Neural cell (in vitro differentiated cells): Measurements from ENCODE around the gene DEF6. TPM values are rescaled to one million over a fixed set of nuclear protein-coding genes. Genes with fewer than 3 reads are reported as not detected.

ENCODE experiments used
- H2AFZ ChIP-seq: fragments of 200-600, 300-800 bp; sonication (generic), shearing (Covaris generic); 2 replicates; pipeline ENCODE4 v1.6.0; 2014; ENCODE audit warnings: low read depth, mild to moderate bottlenecking, antibody characterized with exemption, low read length, moderate library complexity
- H3F3A ChIP-seq: fragments of 200-600 bp; shearing (Covaris generic); 2 replicates; pipeline ENCODE4 v1.6.1; 2016; ENCODE audit warnings: mild to moderate bottlenecking, moderate library complexity, mixed read lengths, antibody characterized with exemption, low read length; ENCODE audit not compliant: insufficient read depth, poor library complexity, severe bottlenecking
- H3K27ac ChIP-seq: fragments of 200-600, 300-800 bp; sonication (generic), shearing (Covaris generic); 2 replicates; pipeline ENCODE4 v1.5.1; 2014; ENCODE audit warnings: mild to moderate bottlenecking, low read length, moderate library complexity
- H3K27me3 ChIP-seq: fragments of 300-800, 200-600 bp; sonication (generic), shearing (Covaris generic); 2 replicates; pipeline ENCODE4 v1.6.0; 2014; ENCODE audit warnings: mild to moderate bottlenecking, low read depth, low read length, moderate library complexity; ENCODE audit not compliant: insufficient read depth
- H3K36me3 ChIP-seq: fragments of 300-800, 200-600 bp; sonication (generic), shearing (Covaris generic); 2 replicates; pipeline ENCODE4 v1.5.1; 2014; ENCODE audit warnings: mild to moderate bottlenecking, antibody characterized with exemption, low read length, moderate library complexity; ENCODE audit not compliant: insufficient read depth
- H3K4me2 ChIP-seq: fragments of 300-800, 200-600 bp; sonication (generic), shearing (Covaris generic); 2 replicates; pipeline ENCODE4 v1.6.0; 2014; ENCODE audit warnings: mild to moderate bottlenecking, low read length
- H3K4me3 ChIP-seq: fragments of 300-800, 200-600 bp; sonication (generic), shearing (Covaris generic); 2 replicates; pipeline ENCODE4 v1.5.1; 2014; ENCODE audit warnings: mild to moderate bottlenecking, low read length, moderate library complexity
- H3K79me2 ChIP-seq: fragments of 200-600 bp; shearing (Covaris generic); replicated peaks from 2 replicates; pipeline ENCODE4 v1.6.0; 2014; ENCODE audit warnings: mild to moderate bottlenecking, low read length, moderate library complexity; ENCODE audit not compliant: insufficient read depth
- H3K9ac ChIP-seq: fragments of 300-800, 200-600 bp; sonication (generic), shearing (Covaris generic); 2 replicates; pipeline ENCODE4 v1.6.1; 2016; ENCODE audit warnings: mild to moderate bottlenecking, low read length, mixed read lengths
- H3K9me2 ChIP-seq: fragments of 200-600 bp; shearing (Covaris generic); 2 replicates; pipeline ENCODE4 v1.6.1; 2016; ENCODE audit warnings: mild to moderate bottlenecking, low read length, mixed read lengths; ENCODE audit not compliant: insufficient read depth
- H3K9me3 ChIP-seq: fragments of 200-600, 300-800 bp; sonication (generic), shearing (Covaris generic); 2 replicates; pipeline ENCODE4 v1.6.1; 2016; ENCODE audit warnings: mild to moderate bottlenecking, mixed run types, low read length, moderate library complexity, mixed read lengths
- H4K20me1 ChIP-seq: fragments of 200-600 bp; shearing (Covaris generic); 2 replicates; pipeline ENCODE4 v1.6.1; 2016; ENCODE audit warnings: mild to moderate bottlenecking, mixed run types; ENCODE audit not compliant: insufficient read depth
- EP300 ChIP-seq: fragments of 450-650 bp; conservative IDR thresholded peaks from 2 replicates; pipeline ENCODE4 v1.6.1; 2014; ENCODE audit warnings: antibody characterized with exemption, mild to moderate bottlenecking, moderate library complexity; ENCODE audit not compliant: poor library complexity, severe bottlenecking
- EZH2 ChIP-seq: fragments of 200-600, 300-800 bp; shearing (Covaris generic), sonication (generic); IDR thresholded peaks from 2 replicates; pipeline ENCODE4 v1.6.1; 2014; ENCODE audit warnings: antibody characterized with exemption, low read length, borderline replicate concordance, mild to moderate bottlenecking; ENCODE audit not compliant: insufficient read depth, poor library complexity, severe bottlenecking
- MXI1 ChIP-seq: fragments of 450-650 bp; conservative IDR thresholded peaks from 2 replicates; pipeline ENCODE4 v1.6.1; 2014; ENCODE audit warnings: antibody characterized with exemption, mild to moderate bottlenecking; ENCODE audit not compliant: poor library complexity, severe bottlenecking
- POLR2AphosphoS5 ChIP-seq: IDR thresholded peaks from 2 replicates; pipeline ENCODE4 v1.6.1; 2012
- RAD21 ChIP-seq: fragments of 450-650 bp; conservative IDR thresholded peaks from 2 replicates; pipeline ENCODE4 v1.6.1; 2014; ENCODE audit warnings: antibody characterized with exemption, mild to moderate bottlenecking, moderate library complexity
- SMC3 ChIP-seq: fragments of 450-650 bp; conservative IDR thresholded peaks from 2 replicates; pipeline ENCODE4 v1.6.1; 2014; ENCODE audit warnings: antibody characterized with exemption, mild to moderate bottlenecking, moderate library complexity; ENCODE audit not compliant: poor library complexity
- TAF1 ChIP-seq: IDR thresholded peaks from 2 replicates; pipeline ENCODE4 v1.6.1; 2012; ENCODE audit warnings: low read depth
- polyA plus RNA-seq: library from polyadenylated mRNA; depleted of rRNA; stranded (reverse); fragments of >200 nt; gene quantifications from 2 replicates; pipeline ENCODE4 v1.2.3, GENCODE V29; 2014
- TF ChIP-seq, protein P1 (sequence below): IDR thresholded peaks from 2 replicates; pipeline ENCODE4 v1.6.1; 2012; ENCODE audit warnings: borderline replicate concordance
- TF ChIP-seq, protein P2 (sequence below): fragments of 450-650 bp; IDR thresholded peaks from 2 replicates; pipeline ENCODE4 v1.5.1; 2014; ENCODE audit warnings: antibody characterized with exemption, mild to moderate bottlenecking, moderate library complexity; ENCODE audit not compliant: poor library complexity, severe bottlenecking

DEF6 gene
- polyA plus RNA-seq, 1 donor from 2014 or later, result 1.3 TPM

DNA sequence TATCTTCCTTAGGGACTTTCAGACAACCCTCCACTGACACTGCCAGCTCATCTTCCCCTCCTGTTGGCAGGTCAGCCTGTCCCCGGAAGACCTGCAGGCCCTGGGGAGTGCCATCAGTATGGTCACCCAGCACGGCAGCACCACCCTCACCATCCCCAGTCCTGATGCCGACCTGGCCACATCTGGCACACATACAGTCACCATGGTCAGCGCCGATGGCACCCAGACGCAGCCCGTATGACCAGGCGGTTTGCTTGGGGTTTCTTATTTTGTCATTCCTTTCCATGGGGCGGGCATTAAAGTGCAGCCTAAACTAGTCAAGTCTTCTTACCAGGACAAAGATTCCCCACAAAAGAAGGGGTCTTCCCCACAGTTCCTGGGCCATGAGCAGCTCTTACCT is 3.9 kb upstream of the DEF6 start:
- H3K27me3 ChIP-seq, result no peaks in the 10 kb centered on the region
- no peaks in the 10 kb centered on the region for H3K9me3 ChIP-seq
- H3K4me2 ChIP-seq, result no peak overlapping the region
- no peaks in the 10 kb centered on the region for H3K9me2 ChIP-seq
- no peak overlapping the region for H3K4me3 ChIP-seq
- H3K36me3 ChIP-seq, result no peaks in the 10 kb centered on the region
- H3K27ac ChIP-seq, result no peak overlapping the region
- no peak overlapping the region for H3K9ac ChIP-seq
- H4K20me1 ChIP-seq, result no peaks in the 10 kb centered on the region
- no peaks in the 10 kb centered on the region for H3F3A ChIP-seq
- TF ChIP-seq POLR2AphosphoS5 (no peak), MXI1 (no peak), SMC3 (no peak), EZH2 (no peak), TAF1 (no peak), EP300 (no peak), RAD21 (no peak)
- TF ChIP-seq, protein P1, sequence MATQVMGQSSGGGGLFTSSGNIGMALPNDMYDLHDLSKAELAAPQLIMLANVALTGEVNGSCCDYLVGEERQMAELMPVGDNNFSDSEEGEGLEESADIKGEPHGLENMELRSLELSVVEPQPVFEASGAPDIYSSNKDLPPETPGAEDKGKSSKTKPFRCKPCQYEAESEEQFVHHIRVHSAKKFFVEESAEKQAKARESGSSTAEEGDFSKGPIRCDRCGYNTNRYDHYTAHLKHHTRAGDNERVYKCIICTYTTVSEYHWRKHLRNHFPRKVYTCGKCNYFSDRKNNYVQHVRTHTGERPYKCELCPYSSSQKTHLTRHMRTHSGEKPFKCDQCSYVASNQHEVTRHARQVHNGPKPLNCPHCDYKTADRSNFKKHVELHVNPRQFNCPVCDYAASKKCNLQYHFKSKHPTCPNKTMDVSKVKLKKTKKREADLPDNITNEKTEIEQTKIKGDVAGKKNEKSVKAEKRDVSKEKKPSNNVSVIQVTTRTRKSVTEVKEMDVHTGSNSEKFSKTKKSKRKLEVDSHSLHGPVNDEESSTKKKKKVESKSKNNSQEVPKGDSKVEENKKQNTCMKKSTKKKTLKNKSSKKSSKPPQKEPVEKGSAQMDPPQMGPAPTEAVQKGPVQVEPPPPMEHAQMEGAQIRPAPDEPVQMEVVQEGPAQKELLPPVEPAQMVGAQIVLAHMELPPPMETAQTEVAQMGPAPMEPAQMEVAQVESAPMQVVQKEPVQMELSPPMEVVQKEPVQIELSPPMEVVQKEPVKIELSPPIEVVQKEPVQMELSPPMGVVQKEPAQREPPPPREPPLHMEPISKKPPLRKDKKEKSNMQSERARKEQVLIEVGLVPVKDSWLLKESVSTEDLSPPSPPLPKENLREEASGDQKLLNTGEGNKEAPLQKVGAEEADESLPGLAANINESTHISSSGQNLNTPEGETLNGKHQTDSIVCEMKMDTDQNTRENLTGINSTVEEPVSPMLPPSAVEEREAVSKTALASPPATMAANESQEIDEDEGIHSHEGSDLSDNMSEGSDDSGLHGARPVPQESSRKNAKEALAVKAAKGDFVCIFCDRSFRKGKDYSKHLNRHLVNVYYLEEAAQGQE, result no peak
- TF ChIP-seq, protein P2, sequence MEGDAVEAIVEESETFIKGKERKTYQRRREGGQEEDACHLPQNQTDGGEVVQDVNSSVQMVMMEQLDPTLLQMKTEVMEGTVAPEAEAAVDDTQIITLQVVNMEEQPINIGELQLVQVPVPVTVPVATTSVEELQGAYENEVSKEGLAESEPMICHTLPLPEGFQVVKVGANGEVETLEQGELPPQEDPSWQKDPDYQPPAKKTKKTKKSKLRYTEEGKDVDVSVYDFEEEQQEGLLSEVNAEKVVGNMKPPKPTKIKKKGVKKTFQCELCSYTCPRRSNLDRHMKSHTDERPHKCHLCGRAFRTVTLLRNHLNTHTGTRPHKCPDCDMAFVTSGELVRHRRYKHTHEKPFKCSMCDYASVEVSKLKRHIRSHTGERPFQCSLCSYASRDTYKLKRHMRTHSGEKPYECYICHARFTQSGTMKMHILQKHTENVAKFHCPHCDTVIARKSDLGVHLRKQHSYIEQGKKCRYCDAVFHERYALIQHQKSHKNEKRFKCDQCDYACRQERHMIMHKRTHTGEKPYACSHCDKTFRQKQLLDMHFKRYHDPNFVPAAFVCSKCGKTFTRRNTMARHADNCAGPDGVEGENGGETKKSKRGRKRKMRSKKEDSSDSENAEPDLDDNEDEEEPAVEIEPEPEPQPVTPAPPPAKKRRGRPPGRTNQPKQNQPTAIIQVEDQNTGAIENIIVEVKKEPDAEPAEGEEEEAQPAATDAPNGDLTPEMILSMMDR, result no peak
- H3K79me2 ChIP-seq, result no peaks in the 10 kb centered on the region
- no peak overlapping the region for H2AFZ ChIP-seq

DNA sequence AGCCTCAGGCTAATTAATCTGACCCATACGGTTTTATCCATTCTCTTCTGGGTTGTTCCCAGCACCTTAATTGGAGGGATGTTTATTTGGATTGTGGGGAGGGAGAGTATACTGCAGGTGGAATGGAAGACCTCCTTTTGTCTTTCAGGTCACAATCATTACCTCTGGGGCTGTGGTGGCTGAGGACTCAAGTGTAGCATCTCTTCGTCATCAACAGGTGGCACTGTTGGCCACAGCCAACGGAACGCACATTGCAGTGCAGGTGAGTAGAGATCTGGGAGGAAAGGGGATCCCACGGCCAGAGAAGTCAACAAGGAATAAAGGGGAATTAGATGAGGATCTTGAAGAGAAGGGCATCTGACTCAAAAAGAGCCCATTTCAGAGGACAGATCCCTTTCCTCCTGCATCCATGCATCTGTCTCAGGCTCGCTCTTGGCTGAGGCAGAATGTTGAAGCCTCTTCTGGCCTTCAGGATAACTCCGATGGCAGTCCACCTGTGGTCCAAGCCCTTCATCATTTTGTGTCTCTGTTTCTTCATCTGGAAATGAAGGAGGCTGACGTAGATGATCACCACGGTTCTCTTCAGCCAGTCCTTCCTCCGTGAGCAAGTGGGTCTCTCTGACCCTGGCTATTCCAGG is 3.2 kb upstream of the DEF6 start:
- no peaks in the 10 kb centered on the region for H3F3A ChIP-seq
- H3K9me3 ChIP-seq, result no peaks in the 10 kb centered on the region
- H3K9ac ChIP-seq, result no peak overlapping the region
- TF ChIP-seq POLR2AphosphoS5, result no peak
- TF ChIP-seq EZH2, result no peak
- peak; percentile 73 for TF ChIP-seq RAD21
- no peak for TF ChIP-seq EP300
- TF ChIP-seq MXI1, result no peak
- TF ChIP-seq, protein P1, result no peak
- TF ChIP-seq TAF1, result no peak
- peak; percentile 71 for TF ChIP-seq SMC3
- TF ChIP-seq, protein P2, result peak; percentile 72
- H4K20me1 ChIP-seq, result no peaks in the 10 kb centered on the region
- H3K36me3 ChIP-seq, result no peaks in the 10 kb centered on the region
- H3K27ac ChIP-seq, result no peak overlapping the region
- no peaks in the 10 kb centered on the region for H3K79me2 ChIP-seq
- no peak overlapping the region for H3K4me3 ChIP-seq
- no peaks in the 10 kb centered on the region for H3K27me3 ChIP-seq
- no peak overlapping the region for H3K4me2 ChIP-seq
- H2AFZ ChIP-seq, result no peak overlapping the region
- no peaks in the 10 kb centered on the region for H3K9me2 ChIP-seq
